Measurements from ENCODE around the gene UGT1A7.

Gene UGT1A7

GRCh38 chr2:233799716-233800115, 118.0 kb downstream of the UGT1A7 start:
- DNase-seq (ENCODE audit: low read depth), result no peak
- no peak for TF ChIP-seq CTCF (conservative IDR thresholded peaks at IDR 0.05; ENCODE audit: low read depth, low read length)
- no peak overlapping the region for H3K4me3 ChIP-seq (ENCODE audit: low read length)

GRCh38 chr2:233800208-233800607, 118.5 kb downstream of the UGT1A7 start:
- TF ChIP-seq CTCF (conservative IDR thresholded peaks at IDR 0.05; ENCODE audit: low read depth, low read length), result no peak
- no peak for DNase-seq (ENCODE audit: low read depth)
- no peak overlapping the region for H3K4me3 ChIP-seq (ENCODE audit: low read length)

GRCh38 chr2:233801357-233802131, 119.8 kb downstream of the UGT1A7 start:
- no peak for TF ChIP-seq CTCF (conservative IDR thresholded peaks at IDR 0.05; ENCODE audit: low read depth, low read length)
- no peak for DNase-seq (ENCODE audit: low read depth)
- no peak overlapping the region for H3K4me3 ChIP-seq (ENCODE audit: low read length)

- no peak for DNase-seq (ENCODE audit: low read depth)
- no peak overlapping the region for H3K4me3 ChIP-seq (ENCODE audit: low read length)
- no peak for TF ChIP-seq CTCF (conservative IDR thresholded peaks at IDR 0.05; ENCODE audit: low read depth, low read length)
These were observed 120.6 kb downstream of the UGT1A7 start for GRCh38 chr2:233802132-233802815.

- no peak for DNase-seq (ENCODE audit: low read depth)
- no peak overlapping the region for H3K4me3 ChIP-seq (ENCODE audit: low read length)
- TF ChIP-seq CTCF (conservative IDR thresholded peaks at IDR 0.05; ENCODE audit: low read depth, low read length), result no peak
These were observed 121.7 kb downstream of the UGT1A7 start for GRCh38 chr2:233803292-233803911.

GRCh38 chr2:233803994-233804393, 122.3 kb downstream of the UGT1A7 start:
- H3K4me3 ChIP-seq (ENCODE audit: low read length), result no peak overlapping the region
- no peak for TF ChIP-seq CTCF (conservative IDR thresholded peaks at IDR 0.05; ENCODE audit: low read depth, low read length)
- no peak for DNase-seq (ENCODE audit: low read depth)

Data from retinal pigment epithelial cell (primary cell).